ENCODE data around the gene TRIM67. TPM values are rescaled to one million over a fixed set of nuclear protein-coding genes. Genes with fewer than 3 reads are reported as not detected.

Gene TRIM67
- polyA plus RNA-seq, 2 of the 4 experiments (the other 2 are of a cell fraction) = 0.23 to 0.35 TPM

DNA sequence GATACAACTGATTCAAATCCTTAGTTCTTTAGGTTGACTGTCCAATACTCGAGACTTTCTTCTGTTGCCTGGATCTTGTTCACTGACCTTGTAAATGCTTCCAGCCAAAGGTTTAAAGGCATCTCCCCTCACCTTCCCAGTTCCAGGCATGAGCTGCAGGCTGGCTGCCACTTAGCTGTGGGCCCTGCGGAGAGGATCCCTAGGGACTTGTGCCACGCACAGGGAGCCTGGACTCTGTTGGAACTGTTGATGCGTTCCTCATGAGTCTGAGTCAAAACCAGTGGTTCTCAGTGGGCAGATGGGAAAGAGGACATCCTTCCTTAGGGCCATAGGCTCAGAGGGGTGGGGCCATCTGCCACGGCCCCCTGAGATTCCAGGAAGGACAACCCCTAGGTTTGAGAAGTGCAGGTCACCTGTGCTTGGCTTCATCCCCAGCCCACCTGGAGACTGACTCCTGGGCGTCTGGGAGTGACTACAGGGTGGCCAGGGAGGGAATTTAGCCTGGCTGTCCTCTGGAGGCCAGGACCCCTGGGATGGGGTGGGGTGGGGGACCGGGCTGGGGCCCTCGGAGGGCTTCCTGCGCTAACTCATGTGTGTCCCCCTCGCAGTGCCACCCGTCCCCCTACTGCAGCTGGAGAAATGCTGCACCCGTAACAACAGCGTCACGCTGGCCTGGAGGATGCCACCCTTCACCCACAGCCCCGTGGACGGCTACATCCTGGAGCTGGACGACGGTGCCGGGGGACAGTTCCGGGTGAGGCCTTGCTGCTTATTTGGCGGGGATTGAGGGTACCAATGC lies 41.6 kb downstream of the TRIM67 start:
- Histone ChIP-seq H3K4me1 (peaks cover 38% of the 10 kb centered on the region), H3K9me3 (no peaks in the 10 kb centered on the region), H3K4me3 (no peak overlapping the region), H3K4me2 (no peak overlapping the region), H3K27ac (peak overlapping the region; percentile 36 to 45; a peak in 4 of 6 replicates)
- ATAC-seq (no peak), DNase-seq (ENCODE audit: low read depth in 1 of 2, low spot score in 1 of 2) (no peak), FAIRE-seq (no peak)
- no peak for TF ChIP-seq FOSB (CRISPR knock-in tag; IDR thresholded peaks at IDR 0.05)
- TF ChIP-seq TP53 (CRISPR knock-in tag; IDR thresholded peaks at IDR 0.05) = no peak
- no peak for TF ChIP-seq HDAC2 (IDR thresholded peaks at IDR 0.05)
- no peak for TF ChIP-seq NPAS2 (CRISPR knock-in tag; IDR thresholded peaks at IDR 0.05; ENCODE audit: borderline replicate concordance)
- 77% methylated on average over 12 of the region's 21 CpGs for WGBS (ENCODE audit: missing lambda C conversion rate)
- ChIA-PET POLR2A (no interaction called here), CTCF (interaction anchor here (0.6 to 1.0 kb wide), 2 partner anchors 8 to 241 kb away, joined by 3 to 5 read pairs; no protein-coding TSS in a partner anchor)

DNA sequence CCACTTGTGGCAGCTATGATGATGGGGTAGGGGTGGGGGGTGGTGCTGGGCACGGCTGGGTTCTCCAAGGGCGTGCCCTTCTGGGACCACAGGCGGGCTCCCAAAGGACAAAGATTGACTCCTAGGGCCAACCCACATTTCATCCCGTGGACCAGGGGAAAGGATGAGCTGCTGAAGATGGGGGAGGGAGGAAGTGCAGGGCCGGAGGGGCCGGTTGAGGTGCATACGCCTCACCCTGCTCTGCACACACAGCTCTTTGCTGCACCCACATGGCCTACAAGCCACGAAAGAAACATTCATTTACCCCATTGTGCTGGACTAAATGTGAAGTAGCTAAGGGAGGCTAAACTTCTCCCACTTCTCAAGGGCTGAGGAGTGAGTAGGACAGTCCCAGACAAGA lies 45.0 kb downstream of the TRIM67 start:
- H3K4me3 ChIP-seq = no peak overlapping the region
- H3K27ac ChIP-seq = peak overlapping the region; percentile 8 to 60; a peak in 4 of 6 replicates
- H3K9me3 ChIP-seq = no peaks in the 10 kb centered on the region
- peak; percentile 70 for TF ChIP-seq SMC3 (IDR thresholded peaks at IDR 0.05)
- TF ChIP-seq NPAS2 (CRISPR knock-in tag; IDR thresholded peaks at IDR 0.05; ENCODE audit: borderline replicate concordance) = no peak
- TF ChIP-seq RAD21 (conservative IDR thresholded peaks at IDR 0.05 in 1 of 2, IDR thresholded peaks at IDR 0.05 in 1 of 2) = peak; percentile 77 to 79
- TF ChIP-seq, protein P1, sequence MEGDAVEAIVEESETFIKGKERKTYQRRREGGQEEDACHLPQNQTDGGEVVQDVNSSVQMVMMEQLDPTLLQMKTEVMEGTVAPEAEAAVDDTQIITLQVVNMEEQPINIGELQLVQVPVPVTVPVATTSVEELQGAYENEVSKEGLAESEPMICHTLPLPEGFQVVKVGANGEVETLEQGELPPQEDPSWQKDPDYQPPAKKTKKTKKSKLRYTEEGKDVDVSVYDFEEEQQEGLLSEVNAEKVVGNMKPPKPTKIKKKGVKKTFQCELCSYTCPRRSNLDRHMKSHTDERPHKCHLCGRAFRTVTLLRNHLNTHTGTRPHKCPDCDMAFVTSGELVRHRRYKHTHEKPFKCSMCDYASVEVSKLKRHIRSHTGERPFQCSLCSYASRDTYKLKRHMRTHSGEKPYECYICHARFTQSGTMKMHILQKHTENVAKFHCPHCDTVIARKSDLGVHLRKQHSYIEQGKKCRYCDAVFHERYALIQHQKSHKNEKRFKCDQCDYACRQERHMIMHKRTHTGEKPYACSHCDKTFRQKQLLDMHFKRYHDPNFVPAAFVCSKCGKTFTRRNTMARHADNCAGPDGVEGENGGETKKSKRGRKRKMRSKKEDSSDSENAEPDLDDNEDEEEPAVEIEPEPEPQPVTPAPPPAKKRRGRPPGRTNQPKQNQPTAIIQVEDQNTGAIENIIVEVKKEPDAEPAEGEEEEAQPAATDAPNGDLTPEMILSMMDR (IDR thresholded peaks at IDR 0.05) = peak; percentile 45
- no peak overlapping the region for H3K4me2 ChIP-seq
- CTCF ChIA-PET = interaction anchor here (0.8 to 1.9 kb wide), 11 partner anchors 11 to 574 kb away, joined by 3 to 12 read pairs (median 3); partner anchors contain the start of gene COG2
- POLR2A ChIA-PET = interaction anchor here (0.6 kb wide), 1 partner anchor 19 kb away, joined by 6 read pairs; no protein-coding TSS in a partner anchor
- DNase-seq (ENCODE audit: low read depth in 1 of 2, low spot score in 1 of 2) (peak in 1 of 2 experiments; percentile 48), FAIRE-seq (no peak), ATAC-seq (peak; percentile 52 to 70; a peak in 4 of 6 replicates)
- 72% methylated on average over 8 of the region's 8 CpGs for WGBS (ENCODE audit: missing lambda C conversion rate)
- H3K4me1 ChIP-seq = peaks cover 25% of the 10 kb centered on the region

DNA sequence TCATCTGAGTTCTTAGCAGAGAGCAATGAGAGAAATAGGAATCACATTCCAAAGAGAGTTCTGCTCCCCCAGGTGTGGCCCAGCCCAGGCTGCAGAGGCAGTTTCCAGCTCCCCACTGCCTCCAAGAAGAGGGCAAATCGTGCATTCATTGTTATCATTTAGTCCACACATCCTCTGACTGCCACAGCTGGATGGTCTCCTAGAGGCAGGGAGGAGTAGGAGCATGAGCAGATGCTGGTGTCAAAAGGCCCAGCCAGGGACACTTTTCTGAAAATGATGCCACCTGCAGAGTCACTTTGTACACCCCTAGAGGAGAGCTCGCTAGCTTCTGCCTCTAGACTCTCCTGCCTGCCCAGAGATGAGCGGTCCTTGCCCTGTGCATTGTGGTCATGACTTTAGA lies 45.6 kb downstream of the TRIM67 start:
- DNase-seq (ENCODE audit: low read depth in 1 of 2, low spot score in 1 of 2) = no peak
- 83% methylated on average over 3 of the region's 3 CpGs for WGBS (ENCODE audit: missing lambda C conversion rate)
- peaks cover 20% of the 10 kb centered on the region for H3K4me1 ChIP-seq
- TF ChIP-seq PBX3 (IDR thresholded peaks at IDR 0.05) (no peak), POLR2A (IDR thresholded peaks at IDR 0.05; ENCODE audit: low read length) (no peak), NR3C1 (IDR thresholded peaks at IDR 0.05) (no peak), ZSCAN20 (CRISPR knock-in tag; IDR thresholded peaks at IDR 0.05) (no peak), RFX5 (IDR thresholded peaks at IDR 0.05) (no peak), RARB (CRISPR knock-in tag; IDR thresholded peaks at IDR 0.05) (no peak)
- TF ChIP-seq, protein P2, sequence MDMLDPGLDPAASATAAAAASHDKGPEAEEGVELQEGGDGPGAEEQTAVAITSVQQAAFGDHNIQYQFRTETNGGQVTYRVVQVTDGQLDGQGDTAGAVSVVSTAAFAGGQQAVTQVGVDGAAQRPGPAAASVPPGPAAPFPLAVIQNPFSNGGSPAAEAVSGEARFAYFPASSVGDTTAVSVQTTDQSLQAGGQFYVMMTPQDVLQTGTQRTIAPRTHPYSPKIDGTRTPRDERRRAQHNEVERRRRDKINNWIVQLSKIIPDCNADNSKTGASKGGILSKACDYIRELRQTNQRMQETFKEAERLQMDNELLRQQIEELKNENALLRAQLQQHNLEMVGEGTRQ (IDR thresholded peaks at IDR 0.05) = no peak
- ATAC-seq = no peak
- no peak overlapping the region for H3K4me2 ChIP-seq
- POLR2A ChIA-PET = interaction anchor here (0.6 kb wide), 1 partner anchor 372 kb away, joined by 3 read pairs; no protein-coding TSS in a partner anchor
- H3K4me3 ChIP-seq = no peak overlapping the region
- FAIRE-seq = no peak
- CTCF ChIA-PET = interaction anchor here (0.6 to 1.9 kb wide), 14 partner anchors 10 to 574 kb away, joined by 3 to 12 read pairs (median 3); partner anchors contain the start of gene COG2
- peak overlapping the region; percentile 3 to 60; a peak in 4 of 6 replicates for H3K27ac ChIP-seq
- H3K9me3 ChIP-seq = no peaks in the 10 kb centered on the region

DNA sequence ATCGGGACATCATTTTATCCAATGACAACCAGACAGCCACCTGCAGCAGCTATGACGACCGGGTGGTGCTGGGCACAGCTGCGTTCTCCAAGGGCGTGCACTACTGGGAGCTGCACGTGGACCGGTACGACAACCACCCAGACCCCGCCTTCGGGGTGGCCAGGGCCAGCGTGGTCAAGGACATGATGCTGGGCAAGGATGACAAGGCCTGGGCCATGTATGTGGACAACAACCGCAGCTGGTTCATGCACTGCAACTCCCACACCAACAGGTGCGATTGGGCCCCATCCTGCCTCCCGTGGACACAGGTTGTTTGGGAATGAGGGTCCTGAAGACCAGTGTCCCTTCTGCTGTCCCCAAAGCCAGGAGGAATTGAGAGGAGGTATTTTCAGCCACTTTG lies 47.1 kb downstream of the TRIM67 start:
- Histone ChIP-seq H3K27ac (0 out of 6 replicates have a peak overlapping the region, but pooled peaks of 1 of the 2 experiments have one; percentile 46), H3K9me3 (no peaks in the 10 kb centered on the region), H3K4me3 (no peak overlapping the region), H3K4me2 (no peak overlapping the region), H3K4me1 (peaks cover 15% of the 10 kb centered on the region)
- no peak for FAIRE-seq
- ChIA-PET CTCF (interaction anchor here (0.6 to 4.1 kb wide), 3 partner anchors 194 to 412 kb away, joined by 3 to 65 read pairs (median 5); no protein-coding TSS in a partner anchor), POLR2A (no interaction called here)
- TF ChIP-seq CEBPB (IDR thresholded peaks at IDR 0.05) (no peak), POLR2A (IDR thresholded peaks at IDR 0.05; ENCODE audit: low read length) (no peak)
- no peak for ATAC-seq
- WGBS (ENCODE audit: missing lambda C conversion rate) = 93% methylated on average over 14 of the region's 14 CpGs
- no peak for DNase-seq (ENCODE audit: low read depth in 1 of 2, low spot score in 1 of 2)

All from A549 (cell line).